Pancreas (tissue), 10 donors: ENCODE data around the gene LEUTX. TPM values are rescaled to one million over a fixed set of nuclear protein-coding genes. Genes with fewer than 3 reads are reported as not detected.

Experiments used
- ATAC-seq, 4 donors: fragments of 200-7000 bp; cut with Tn5 transposase; one replicate each; pipeline versions ENCODE4 v1.8.0 to v1.9.1; 2020; ENCODE audit warnings: mild to moderate bottlenecking in 4 of 4, moderate library complexity in 4 of 4
- DNase-seq, 6 donors: peaks; one replicate each; pipeline ENCODE4 v3.0.0-alpha.2; 2020
- FAIRE-seq: peaks from 2 replicates; lab custom pipeline; 2012; peaks lifted over from hg19 to GRCh38; lab: Jason Lieb, UNC
- H3K27ac ChIP-seq, 4 donors: fragments of 200-600 bp; sonication (generic); 1 replicate in 3 of 4; 2 replicates in 1 of 4; pipeline versions ENCODE4 v1.5.0 to v1.8.0; 2020
- H3K27me3 ChIP-seq, 4 donors: fragments of 200-600 bp; one replicate each; pipeline ENCODE4 v1.8.0; 2021
- H3K36me3 ChIP-seq, 3 donors: fragments of 200-600 bp; sonication (generic) in 1 of 3; one replicate each; pipeline versions ENCODE4 v1.5.0 to v1.8.0; 2020 to 2021
- H3K4me1 ChIP-seq, 3 donors: fragments of 200-600 bp; one replicate each; pipeline ENCODE4 v1.8.0; 2021
- H3K4me3 ChIP-seq, 4 donors: fragments of 200-600 bp; sonication (generic) in 2 of 4; one replicate each; pipeline versions ENCODE4 v1.5.0 to v1.8.0; 2020 to 2021
- H3K9me3 ChIP-seq, 4 donors: fragments of 200-600 bp; one replicate each; pipeline ENCODE4 v1.8.0; 2021
- CTCF ChIP-seq, 4 donors: fragments of 200-600 bp; sonication (generic) in 3 of 4; IDR thresholded peaks; one replicate each; pipeline versions ENCODE4 v1.5.0 to v1.8.0; 2021; ENCODE audit warnings: antibody characterized with exemption in 4 of 4
- WGBS, 2 donors: extraction: QIAGEN DNeasy Blood & Tissue Kit; methylation state at CpG; one replicate each; pipeline ENCODE4 v1.1.7; 2013; 5-methylcytosine and 5-hydroxymethylcytosine counted together
- intact Hi-C, 3 donors: fragments of 100-400 bp; cut with DNase I; formaldehyde crosslinking; loops; one replicate each; pipeline versions ENCODE4 v1.11.1 to v1.14.2; 2022
- polyA plus RNA-seq, 2 donors: library from polyadenylated mRNA; stranded (reverse); fragments of 200-250 nt; gene quantifications; one replicate each; pipeline ENCODE4 v1.2.3, GENCODE V29; 2013
- total RNA-seq, 6 donors: library from RNA; stranded (reverse); fragmentation: NEBNext Ultra II Directional in 4 of 6; extraction: Animal tissue kit (Norgen Biotek cat#: 25700) in 4 of 6; gene quantifications; one replicate each; pipeline versions ENCODE4 v1.2.1 to v1.2.4, GENCODE V29; 2021 to 2023
- donor health status: healthy with polysubstance abuse.
- donor health status: DM: no; HTN: no; CAD: no; lungs with moderate emphysema.
- donor health status: DM: no; HTN: no; CAD: no.
- donor health status: control.
- donor health status: control.
- donor health status: Bipolar disorder and iron deficiency.
- donor health status: DM: yes; HTN: yes; CAD: no.
- donor health status: DM: no; HTN: no; CAD: no.
- donor health status: DM: no; HTN: no; CAD: no.
- donor health status: DM: yes; HTN: yes; CAD: no.

The LEUTX gene
- total and polyA plus RNA-seq, 8 donors, result not detected

GRCh38 chr19:39795001-39795400 lies 16.3 kb downstream of the LEUTX start:
- DNase-seq, result no peak

GRCh38 chr19:39796000-39796498 lies 17.4 kb downstream of the LEUTX start:
- H3K27me3 ChIP-seq, result no peaks in the 10 kb centered on the region
- H3K36me3 ChIP-seq, result no peaks in the 10 kb centered on the region
- no peak for ATAC-seq
- no peak for TF ChIP-seq CTCF (IDR thresholded peaks at IDR 0.05)
- 11 to 12% methylated on average over 2 of the region's 2 CpGs for WGBS, 2 donors
- no peak overlapping the region for H3K4me3 ChIP-seq
- H3K9me3 ChIP-seq, result no peaks in the 10 kb centered on the region
- intact Hi-C loops, result no loop called here
- H3K27ac ChIP-seq, result no peak overlapping the region
- no peak for DNase-seq
- no peak for FAIRE-seq
- no peaks in the 10 kb centered on the region for H3K4me1 ChIP-seq

More at GRCh38 chr19:39795001-39795400, 16.3 kb downstream of the LEUTX start:
- no peaks in the 10 kb centered on the region for H3K4me1 ChIP-seq
- no peaks in the 10 kb centered on the region for H3K36me3 ChIP-seq
- 50 to 58% methylated on average over 5 of the region's 5 CpGs for WGBS, 2 donors
- no peak for ATAC-seq
- no peak for TF ChIP-seq CTCF (IDR thresholded peaks at IDR 0.05)
- no peak for FAIRE-seq
- no peak overlapping the region for H3K27ac ChIP-seq
- H3K27me3 ChIP-seq, result no peaks in the 10 kb centered on the region
- H3K9me3 ChIP-seq, result no peaks in the 10 kb centered on the region
- H3K4me3 ChIP-seq, result no peak overlapping the region
- intact Hi-C loops, result no loop called here

GRCh38 chr19:39797083-39797482 lies 18.4 kb downstream of the LEUTX start:
- ATAC-seq, result no peak
- intact Hi-C loops, result no loop called here
- Histone ChIP-seq H3K27me3 (no peaks in the 10 kb centered on the region), H3K27ac (no peak overlapping the region), H3K9me3 (no peaks in the 10 kb centered on the region), H3K4me3 (no peak overlapping the region), H3K4me1 (no peaks in the 10 kb centered on the region), H3K36me3 (no peaks in the 10 kb centered on the region)
- no peak for TF ChIP-seq CTCF (IDR thresholded peaks at IDR 0.05)
- WGBS, 2 donors, result 31 to 36% methylated on average over 2 of the region's 2 CpGs
- DNase-seq, result no peak
- FAIRE-seq, result no peak

- intact Hi-C loops, result no loop called here
- Histone ChIP-seq H3K27me3 (peaks cover 0 to 5% (median 0%) of the 10 kb centered on the region in 4 donors), H3K36me3 (no peaks in the 10 kb centered on the region), H3K9me3 (no peaks in the 10 kb centered on the region), H3K27ac (no peak overlapping the region), H3K4me3 (no peak overlapping the region), H3K4me1 (no peaks in the 10 kb centered on the region)
- TF ChIP-seq CTCF (IDR thresholded peaks at IDR 0.05), result no peak
- no peak for DNase-seq
- FAIRE-seq, result no peak
- ATAC-seq, result no peak
- WGBS, 2 donors, result 30 to 37% methylated on average over 4 of the region's 4 CpGs
Measured at GRCh38 chr19:39802958-39803357, 24.3 kb downstream of the LEUTX start.

- Histone ChIP-seq H3K36me3 (no peaks in the 10 kb centered on the region), H3K27me3 (peaks cover 0 to 5% (median 0%) of the 10 kb centered on the region in 4 donors), H3K4me1 (no peaks in the 10 kb centered on the region), H3K9me3 (no peaks in the 10 kb centered on the region), H3K27ac (no peak overlapping the region), H3K4me3 (no peak overlapping the region)
- WGBS, 2 donors, result 57 to 61% methylated on average over 5 of the region's 5 CpGs
- intact Hi-C loops, result no loop called here
- DNase-seq (no peak), FAIRE-seq (no peak), ATAC-seq (no peak)
- TF ChIP-seq CTCF (IDR thresholded peaks at IDR 0.05), result no peak
Measured at GRCh38 chr19:39805104-39805503, 26.4 kb downstream of the LEUTX start.
